Caco-2 (cell line): ENCODE measurements around the gene MELK. TPM values are rescaled to one million over a fixed set of nuclear protein-coding genes. Genes with fewer than 3 reads are reported as not detected.

Experiments
- BruUV-seq: library from RNA; stranded (reverse); fragments of 400-500 nt; replicated peaks from 2 replicates; lab custom pipeline; 2021; lab: Mats Ljungman, UMichigan
- CTCF ChIA-PET: fragments of 300-600 bp; sonication (Branson Sonifier 250); formaldehyde crosslinking; loops from one replicate; lab custom pipeline; 2022; ENCODE audit warnings: antibody characterized with exemption; lab: Charles Lee
- POLR2A ChIA-PET: fragments of 300-600 bp; sonication (Branson Sonifier 250); formaldehyde crosslinking; loops from one replicate; lab custom pipeline; 2022; ENCODE audit warnings: antibody characterized with exemption; lab: Charles Lee
- DNase-seq, 2 experiments: peaks; one replicate each; pipeline versions ENCODE4 v3.0.0 to v3.0.0-alpha.2; 2020 to 2022
- H3K27me3 ChIP-seq: replicated peaks from 2 replicates; pipeline ENCODE4 v1.6.0; 2011; ENCODE audit warnings: low read length; ENCODE audit not compliant: control insufficient read depth, insufficient read depth
- H3K36me3 ChIP-seq: 2 replicates; pipeline ENCODE4 v1.5.1; 2011; ENCODE audit warnings: low read length; ENCODE audit not compliant: control insufficient read depth, insufficient read depth
- H3K4me1 ChIP-seq: fragments of 250-450 bp; sonication (Bioruptor Pico); 2 replicates; pipeline ENCODE4 v1.5.1; 2020; ENCODE audit warnings: mild to moderate bottlenecking
- H3K4me3 ChIP-seq: 2 replicates; pipeline ENCODE4 v1.5.1; 2011; ENCODE audit warnings: low read depth, mild to moderate bottlenecking, control low read depth, low read length
- H3K9me3 ChIP-seq: fragments of 250-450 bp; sonication (Bioruptor Pico); 2 replicates; pipeline ENCODE4 v1.5.1; 2020; ENCODE audit warnings: mild to moderate bottlenecking, moderate library complexity
- H3K27ac Mint-ChIP-seq: one replicate; pipeline ENCODE4 v1.8.0; 2022; ENCODE audit warnings: mixed read lengths; ENCODE audit not compliant: unreplicated experiment
- H3K27me3 Mint-ChIP-seq: one replicate; pipeline ENCODE4 v1.8.0; 2022; ENCODE audit warnings: mixed read lengths; ENCODE audit not compliant: insufficient read depth, unreplicated experiment
- H3K36me3 Mint-ChIP-seq: one replicate; pipeline ENCODE4 v1.8.0; 2022; ENCODE audit warnings: mild to moderate bottlenecking, mixed read lengths; ENCODE audit not compliant: insufficient read depth, unreplicated experiment
- H3K4me1 Mint-ChIP-seq: one replicate; pipeline ENCODE4 v1.8.0; 2022; ENCODE audit warnings: low read depth, mixed read lengths; ENCODE audit not compliant: unreplicated experiment
- H3K4me3 Mint-ChIP-seq: one replicate; pipeline ENCODE4 v1.8.0; 2022; ENCODE audit warnings: mild to moderate bottlenecking, moderate library complexity, mixed read lengths; ENCODE audit not compliant: unreplicated experiment
- H3K9me3 Mint-ChIP-seq: one replicate; pipeline ENCODE4 v1.8.0; 2022; ENCODE audit warnings: mixed read lengths; ENCODE audit not compliant: unreplicated experiment
- CTCF ChIP-seq, 2 experiments: fragments of 200-600 bp in 1 of 2; IDR thresholded peaks; 1 replicate in 1 of 2; 2 replicates in 1 of 2; pipeline versions ENCODE4 v1.5.1 to v1.8.0; 2011 to 2022; ENCODE audit warnings: antibody characterized with exemption in 1 of 2, control low read depth in 1 of 2, inconsistent platforms in 1 of 2, low read depth in 1 of 2, low read length in 1 of 2, mild to moderate bottlenecking in 1 of 2, moderate library complexity in 1 of 2; ENCODE audit not compliant: insufficient read depth in 1 of 2, severe bottlenecking in 1 of 2, unreplicated experiment in 1 of 2
- intact Hi-C: fragments of 100-400 bp; cut with micrococcal nuclease; formaldehyde crosslinking; loops from one replicate; pipeline ENCODE4 v1.10.0; 2022; ENCODE audit not compliant: unreplicated experiment
- total RNA-seq: library from RNA; stranded (reverse); gene quantifications from 2 replicates; pipeline ENCODE4 v1.2.3, GENCODE V29; 2022

The MELK gene
- total RNA-seq, 1 experiment from 2014 or later = 57.8 TPM

GRCh38 chr9:36720043-36720442 is 147.3 kb downstream of the MELK start:
- Histone ChIP-seq H3K4me3 (no peak overlapping the region), H3K27me3 (no peaks in the 10 kb centered on the region), H3K9me3 (no peaks in the 10 kb centered on the region), H3K4me1 (no peaks in the 10 kb centered on the region), H3K36me3 (no peaks in the 10 kb centered on the region)
- H3K27ac Mint-ChIP-seq = no peak overlapping the region
- H3K4me3 Mint-ChIP-seq = no peak overlapping the region
- H3K9me3 Mint-ChIP-seq = no peaks in the 10 kb centered on the region
- intact Hi-C loops = no loop called here
- H3K36me3 Mint-ChIP-seq = no peaks in the 10 kb centered on the region
- H3K27me3 Mint-ChIP-seq = peaks cover 11% of the 10 kb centered on the region
- POLR2A ChIA-PET = no interaction called here
- no peak for DNase-seq
- H3K4me1 Mint-ChIP-seq = no peaks in the 10 kb centered on the region
- no TSS peak for BruUV-seq
- no peak for TF ChIP-seq CTCF (IDR thresholded peaks at IDR 0.05; ENCODE audit: insufficient read depth in 1 of 2, low read depth in 1 of 2, low read length in 1 of 2, severe bottlenecking in 1 of 2, unreplicated experiment in 1 of 2)
- CTCF ChIA-PET = no interaction called here

- H3K4me1 ChIP-seq = no peaks in the 10 kb centered on the region
- H3K27me3 ChIP-seq = no peaks in the 10 kb centered on the region
- Mint-ChIP-seq H3K9me3 (no peaks in the 10 kb centered on the region), H3K27ac (no peak overlapping the region), H3K27me3 (peaks cover 8% of the 10 kb centered on the region), H3K4me3 (no peak overlapping the region), H3K36me3 (no peaks in the 10 kb centered on the region), H3K4me1 (no peaks in the 10 kb centered on the region)
- CTCF ChIA-PET = interaction anchor here (0.6 kb wide), 1 partner anchor 668 kb away, joined by 3 read pairs; no protein-coding TSS in a partner anchor
- H3K9me3 ChIP-seq = no peaks in the 10 kb centered on the region
- BruUV-seq = no TSS peak
- H3K4me3 ChIP-seq = no peak overlapping the region
- POLR2A ChIA-PET = no interaction called here
- TF ChIP-seq CTCF (IDR thresholded peaks at IDR 0.05; ENCODE audit: insufficient read depth in 1 of 2, low read depth in 1 of 2, low read length in 1 of 2, severe bottlenecking in 1 of 2, unreplicated experiment in 1 of 2) = no peak
- intact Hi-C loops = no loop called here
- DNase-seq = no peak
- no peaks in the 10 kb centered on the region for H3K36me3 ChIP-seq
Observed at GRCh38 chr9:36721846-36722588, 149.3 kb downstream of the MELK start.

- ChIA-PET CTCF (no interaction called here), POLR2A (no interaction called here)
- no peak for DNase-seq
- no peaks in the 10 kb centered on the region for H3K4me1 Mint-ChIP-seq
- H3K36me3 ChIP-seq = no peaks in the 10 kb centered on the region
- H3K4me3 ChIP-seq = no peak overlapping the region
- no peak overlapping the region for H3K27ac Mint-ChIP-seq
- H3K27me3 ChIP-seq = no peaks in the 10 kb centered on the region
- BruUV-seq = no TSS peak
- H3K27me3 Mint-ChIP-seq = peaks cover 5% of the 10 kb centered on the region
- no peaks in the 10 kb centered on the region for H3K9me3 ChIP-seq
- no peak overlapping the region for H3K4me3 Mint-ChIP-seq
- H3K36me3 Mint-ChIP-seq = no peaks in the 10 kb centered on the region
- no peak for TF ChIP-seq CTCF (IDR thresholded peaks at IDR 0.05; ENCODE audit: insufficient read depth in 1 of 2, low read depth in 1 of 2, low read length in 1 of 2, severe bottlenecking in 1 of 2, unreplicated experiment in 1 of 2)
- no peaks in the 10 kb centered on the region for H3K4me1 ChIP-seq
- no peaks in the 10 kb centered on the region for H3K9me3 Mint-ChIP-seq
- intact Hi-C loops = no loop called here
Observed at GRCh38 chr9:36725777-36726356, 153.2 kb downstream of the MELK start.

Other genes starting within 250 kb of the MELK start
- 41.0 and 43.3 TPM in 2 replicates for gene RNF38, start 172.6 kb upstream of the MELK start, total RNA-seq